Astrocyte (in vitro differentiated cells and primary cell): Measurements from ENCODE around the gene DDX1.
"Not testable (repeated sequence)": the region's sequence is repeated elsewhere in the genome, so short reads cannot be mapped to it uniquely, and the experiment has no call there.

ENCODE experiments used
- CTCF ChIP-seq: IDR thresholded peaks from 2 replicates; pipeline ENCODE4 v1.5.1; 2011; ENCODE audit warnings: low read depth, mild to moderate bottlenecking, inconsistent platforms, low read length, moderate library complexity; ENCODE audit not compliant: insufficient read depth
- EZH2 ChIP-seq: IDR thresholded peaks from 2 replicates; pipeline ENCODE4 v1.6.1; 2012; ENCODE audit warnings: mild to moderate bottlenecking, low read length, inconsistent platforms; ENCODE audit not compliant: insufficient read depth

- TF ChIP-seq CTCF, EZH2: not testable (repeated sequence)
Observed at GRCh38 chr2:15621472-15621870, 29.8 kb downstream of the DDX1 start.
